Measurements from ENCODE around the gene TRPT1.

GRCh38 chr11:64256300-64256699 is 30.3 kb upstream of the TRPT1 start:
- no peak for TF ChIP-seq CTCF (IDR thresholded peaks at IDR 0.05)
- TF ChIP-seq POLR2A (IDR thresholded peaks at IDR 0.05): no peak
